Sigmoid colon (tissue), 4 donors: Measurements from ENCODE around the gene PTPRD.

Source experiments
- EP300 ChIP-seq, 4 donors: sonication (generic); formaldehyde crosslinking; IDR thresholded peaks; one replicate each; pipeline ENCODE4 v1.6.1; 2017; ENCODE audit warnings: antibody characterized with exemption in 4 of 4
- POLR2A ChIP-seq, 2 donors: fragments of 450-650 bp; IDR thresholded peaks; one replicate each; pipeline ENCODE4 v1.6.1; 2016; ENCODE audit warnings: antibody characterized with exemption in 2 of 2, mild to moderate bottlenecking in 2 of 2, moderate library complexity in 2 of 2
- POLR2AphosphoS5 ChIP-seq, 4 donors: sonication (generic); formaldehyde crosslinking; IDR thresholded peaks; one replicate each; pipeline ENCODE4 v1.6.1; 2017; ENCODE audit warnings: antibody characterized with exemption in 4 of 4
- TF ChIP-seq, protein P1 (sequence below), 4 experiments: fragments of 450-650 bp in 3 of 4; fragments of 200-600 bp in 1 of 4; IDR thresholded peaks; one replicate each; pipeline ENCODE4 v1.5.1; 2016 to 2019; ENCODE audit warnings: antibody characterized with exemption in 4 of 4, mild to moderate bottlenecking in 3 of 4, moderate library complexity in 2 of 4

GRCh38 chr9:10248890-10249289 is 363.9 kb downstream of the PTPRD start:
- TF ChIP-seq, protein P1, sequence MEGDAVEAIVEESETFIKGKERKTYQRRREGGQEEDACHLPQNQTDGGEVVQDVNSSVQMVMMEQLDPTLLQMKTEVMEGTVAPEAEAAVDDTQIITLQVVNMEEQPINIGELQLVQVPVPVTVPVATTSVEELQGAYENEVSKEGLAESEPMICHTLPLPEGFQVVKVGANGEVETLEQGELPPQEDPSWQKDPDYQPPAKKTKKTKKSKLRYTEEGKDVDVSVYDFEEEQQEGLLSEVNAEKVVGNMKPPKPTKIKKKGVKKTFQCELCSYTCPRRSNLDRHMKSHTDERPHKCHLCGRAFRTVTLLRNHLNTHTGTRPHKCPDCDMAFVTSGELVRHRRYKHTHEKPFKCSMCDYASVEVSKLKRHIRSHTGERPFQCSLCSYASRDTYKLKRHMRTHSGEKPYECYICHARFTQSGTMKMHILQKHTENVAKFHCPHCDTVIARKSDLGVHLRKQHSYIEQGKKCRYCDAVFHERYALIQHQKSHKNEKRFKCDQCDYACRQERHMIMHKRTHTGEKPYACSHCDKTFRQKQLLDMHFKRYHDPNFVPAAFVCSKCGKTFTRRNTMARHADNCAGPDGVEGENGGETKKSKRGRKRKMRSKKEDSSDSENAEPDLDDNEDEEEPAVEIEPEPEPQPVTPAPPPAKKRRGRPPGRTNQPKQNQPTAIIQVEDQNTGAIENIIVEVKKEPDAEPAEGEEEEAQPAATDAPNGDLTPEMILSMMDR (IDR thresholded peaks at IDR 0.05): no peak
- TF ChIP-seq EP300 (IDR thresholded peaks at IDR 0.05) (no peak), POLR2AphosphoS5 (IDR thresholded peaks at IDR 0.05) (no peak), POLR2A (IDR thresholded peaks at IDR 0.05) (no peak)
